H9 (cell line): Measurements from ENCODE around the gene ZNHIT6. TPM values are rescaled to one million over a fixed set of nuclear protein-coding genes. Genes with fewer than 3 reads are reported as not detected.

Experiments
- DNase-seq: peaks from one replicate; pipeline ENCODE4 v3.0.0-alpha.2; 2017
- H2AFZ ChIP-seq: one replicate; pipeline ENCODE4 v1.6.1; 2013; ENCODE audit warnings: mild to moderate bottlenecking, low read length, control low read depth, moderate library complexity
- H2AK5ac ChIP-seq: 2 replicates; pipeline ENCODE4 v1.6.1; 2013; ENCODE audit warnings: low read length, control low read depth, mixed read lengths; ENCODE audit not compliant: insufficient read length
- H2BK120ac ChIP-seq: one replicate; pipeline ENCODE4 v1.6.1; 2013; ENCODE audit warnings: low read depth, mild to moderate bottlenecking, low read length, control low read depth, inconsistent platforms; ENCODE audit not compliant: poor library complexity, severe bottlenecking
- H2BK12ac ChIP-seq: 2 replicates; pipeline ENCODE4 v1.6.1; 2013; ENCODE audit warnings: low read length, control low read depth, mixed read lengths, low read depth; ENCODE audit not compliant: insufficient read length
- H2BK15ac ChIP-seq: 2 replicates; pipeline ENCODE4 v1.6.1; 2013; ENCODE audit warnings: low read depth, low read length, control low read depth
- H2BK20ac ChIP-seq: one replicate; pipeline ENCODE4 v1.6.1; 2013; ENCODE audit warnings: low read depth, mild to moderate bottlenecking, low read length, control low read depth, inconsistent platforms; ENCODE audit not compliant: poor library complexity, severe bottlenecking
- H2BK5ac ChIP-seq: 2 replicates; pipeline ENCODE4 v1.6.1; 2013; ENCODE audit warnings: low read length, control low read depth, mixed read lengths; ENCODE audit not compliant: insufficient read length
- H3K14ac ChIP-seq: 2 replicates; pipeline ENCODE4 v1.6.1; 2013; ENCODE audit warnings: low read length, control low read depth; ENCODE audit not compliant: insufficient read depth
- H3K18ac ChIP-seq: 2 replicates; pipeline ENCODE4 v1.6.1; 2013; ENCODE audit warnings: low read depth, mild to moderate bottlenecking, mixed read lengths, low read length, control low read depth; ENCODE audit not compliant: insufficient read length
- H3K23ac ChIP-seq: 2 replicates; pipeline ENCODE4 v1.6.1; 2013; ENCODE audit warnings: low read length, control low read depth, mixed read lengths, low read depth; ENCODE audit not compliant: insufficient read length
- H3K23me2 ChIP-seq: 2 replicates; pipeline ENCODE4 v1.6.1; 2013; ENCODE audit warnings: low read depth, mild to moderate bottlenecking, mixed read lengths, low read length, control low read depth; ENCODE audit not compliant: insufficient read length, poor library complexity, severe bottlenecking
- H3K27ac ChIP-seq: 2 replicates; pipeline ENCODE4 v1.5.1; 2013; ENCODE audit warnings: low read length, control low read depth, mixed read lengths, low read depth; ENCODE audit not compliant: insufficient read length
- H3K27me3 ChIP-seq: 2 replicates; pipeline ENCODE4 v1.6.1; 2013; ENCODE audit warnings: low read length, control low read depth, inconsistent platforms; ENCODE audit not compliant: insufficient read depth
- H3K4ac ChIP-seq: 2 replicates; pipeline ENCODE4 v1.6.1; 2013; ENCODE audit warnings: low read depth, mild to moderate bottlenecking, control low read depth, inconsistent platforms, low read length, moderate library complexity
- H3K4me1 ChIP-seq: 2 replicates; pipeline ENCODE4 v1.6.1; 2013; ENCODE audit warnings: low read length, control low read depth, inconsistent platforms; ENCODE audit not compliant: insufficient read depth
- H3K4me2 ChIP-seq: 2 replicates; pipeline ENCODE4 v1.6.1; 2013; ENCODE audit warnings: low read length, control low read depth, mixed read lengths; ENCODE audit not compliant: insufficient read length, insufficient read depth
- H3K56ac ChIP-seq: 2 replicates; pipeline ENCODE4 v1.6.1; 2013; ENCODE audit warnings: low read depth, mild to moderate bottlenecking, mixed read lengths, low read length, control low read depth; ENCODE audit not compliant: insufficient read length
- H3K79me1 ChIP-seq: 2 replicates; pipeline ENCODE4 v1.6.1; 2013; ENCODE audit warnings: low read depth, mild to moderate bottlenecking, moderate library complexity, low read length, control low read depth, inconsistent platforms; ENCODE audit not compliant: insufficient read depth, poor library complexity, severe bottlenecking
- H3K79me2 ChIP-seq: 2 replicates; pipeline ENCODE4 v1.6.1; 2013; ENCODE audit warnings: low read length, control low read depth, inconsistent platforms; ENCODE audit not compliant: insufficient read depth
- H3K9ac ChIP-seq: 2 replicates; pipeline ENCODE4 v1.6.1; 2013; ENCODE audit warnings: low read length, control low read depth, mixed read lengths; ENCODE audit not compliant: insufficient read length; ENCODE audit errors: extremely low read depth
- H3K9me3 ChIP-seq: one replicate; pipeline ENCODE4 v1.6.1; 2013; ENCODE audit warnings: low read depth, low read length, inconsistent platforms; ENCODE audit not compliant: control insufficient read depth
- H3T11ph ChIP-seq: one replicate; pipeline ENCODE4 v1.6.1; 2013; ENCODE audit warnings: mild to moderate bottlenecking, low read length, control low read depth, inconsistent platforms
- H4K20me1 ChIP-seq: one replicate; pipeline ENCODE4 v1.6.1; 2013; ENCODE audit not compliant: control insufficient read depth, insufficient read length, insufficient read depth
- H4K5ac ChIP-seq: 2 replicates; pipeline ENCODE4 v1.6.1; 2013; ENCODE audit warnings: low read depth, mild to moderate bottlenecking, mixed read lengths, low read length, control low read depth; ENCODE audit not compliant: insufficient read length
- H4K8ac ChIP-seq: replicated peaks from 2 replicates; pipeline ENCODE4 v1.6.1; 2013; ENCODE audit warnings: low read length, control low read depth, mixed read lengths, low read depth; ENCODE audit not compliant: insufficient read length
- H4K91ac ChIP-seq: 2 replicates; pipeline ENCODE4 v1.6.1; 2013; ENCODE audit warnings: low read depth, mild to moderate bottlenecking, moderate library complexity, mixed read lengths, low read length, control low read depth; ENCODE audit not compliant: insufficient read length
- H3K27ac Mint-ChIP-seq, 3 experiments: 2 replicates in 2 of 3; 3 replicates in 1 of 3; pipeline ENCODE4 v1.8.0; 2020 to 2021; ENCODE audit warnings: mixed read lengths in 3 of 3, mild to moderate bottlenecking in 1 of 3, moderate library complexity in 1 of 3
- H3K27me3 Mint-ChIP-seq: 2 replicates; pipeline ENCODE4 v1.8.0; 2021; ENCODE audit warnings: low read depth, mild to moderate bottlenecking, moderate library complexity, mixed read lengths
- H3K36me3 Mint-ChIP-seq, 3 experiments: 2 replicates in 2 of 3; 3 replicates in 1 of 3; pipeline ENCODE4 v1.8.0; 2020 to 2021; ENCODE audit warnings: low read depth in 3 of 3, mixed read lengths in 3 of 3; ENCODE audit not compliant: insufficient read depth in 1 of 3
- H3K4me1 Mint-ChIP-seq, 2 experiments: 2 replicates each; pipeline ENCODE4 v1.8.0; 2020; ENCODE audit warnings: mixed read lengths in 2 of 2
- H3K4me3 Mint-ChIP-seq, 2 experiments: 2 replicates in 1 of 2; 3 replicates in 1 of 2; pipeline ENCODE4 v1.8.0; 2020 to 2021; ENCODE audit warnings: mild to moderate bottlenecking in 2 of 2, mixed read lengths in 2 of 2, moderate library complexity in 1 of 2
- H3K9me3 Mint-ChIP-seq, 2 experiments: 2 replicates in 1 of 2; 3 replicates in 1 of 2; pipeline ENCODE4 v1.8.0; 2020; ENCODE audit warnings: mild to moderate bottlenecking in 2 of 2, mixed read lengths in 2 of 2, moderate library complexity in 1 of 2
- WGBS: extraction: QIAGEN DNeasy Blood & Tissue Kit; methylation state at CpG from one replicate; pipeline ENCODE4 v1.1.7; 2013; ENCODE audit warnings: missing lambda C conversion rate, low lambda C conversion rate, mixed read lengths; ENCODE audit not compliant: insufficient read length; ENCODE audit errors: extremely low coverage; 5-methylcytosine and 5-hydroxymethylcytosine counted together
- total RNA-seq: library from RNA; stranded (reverse); gene quantifications from 2 replicates; pipeline ENCODE4 v1.2.1, GENCODE V29; 2021
- TF ChIP-seq, protein P1 (sequence below): fragments of 200-600 bp; sonication (generic); conservative IDR thresholded peaks from 3 replicates; pipeline ENCODE4 v1.8.0; 2021; ENCODE audit warnings: antibody characterized with exemption, mild to moderate bottlenecking

The ZNHIT6 gene
- total RNA-seq, 1 experiment from 2014 or later: 21.5 TPM

DNA sequence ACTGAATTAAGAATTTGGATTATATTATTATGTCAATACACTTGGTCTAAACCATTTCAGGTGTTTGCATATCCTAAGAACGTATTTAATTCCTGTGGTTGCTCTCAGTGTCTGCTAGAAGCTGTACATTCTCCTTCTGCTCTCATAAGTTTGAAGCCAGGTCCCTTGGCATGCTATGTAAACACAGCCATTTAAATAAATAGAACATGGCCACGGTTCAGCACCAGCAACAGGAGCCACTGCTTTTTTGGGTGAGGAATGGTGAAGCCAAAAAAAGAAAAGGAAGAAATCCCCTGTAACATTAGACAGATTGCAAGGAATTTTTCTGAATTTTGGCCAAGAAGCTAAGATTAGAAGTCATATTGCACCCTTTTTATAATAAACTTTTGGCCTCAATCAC, 108.6 kb downstream of the ZNHIT6 start:
- TF ChIP-seq, protein P1, sequence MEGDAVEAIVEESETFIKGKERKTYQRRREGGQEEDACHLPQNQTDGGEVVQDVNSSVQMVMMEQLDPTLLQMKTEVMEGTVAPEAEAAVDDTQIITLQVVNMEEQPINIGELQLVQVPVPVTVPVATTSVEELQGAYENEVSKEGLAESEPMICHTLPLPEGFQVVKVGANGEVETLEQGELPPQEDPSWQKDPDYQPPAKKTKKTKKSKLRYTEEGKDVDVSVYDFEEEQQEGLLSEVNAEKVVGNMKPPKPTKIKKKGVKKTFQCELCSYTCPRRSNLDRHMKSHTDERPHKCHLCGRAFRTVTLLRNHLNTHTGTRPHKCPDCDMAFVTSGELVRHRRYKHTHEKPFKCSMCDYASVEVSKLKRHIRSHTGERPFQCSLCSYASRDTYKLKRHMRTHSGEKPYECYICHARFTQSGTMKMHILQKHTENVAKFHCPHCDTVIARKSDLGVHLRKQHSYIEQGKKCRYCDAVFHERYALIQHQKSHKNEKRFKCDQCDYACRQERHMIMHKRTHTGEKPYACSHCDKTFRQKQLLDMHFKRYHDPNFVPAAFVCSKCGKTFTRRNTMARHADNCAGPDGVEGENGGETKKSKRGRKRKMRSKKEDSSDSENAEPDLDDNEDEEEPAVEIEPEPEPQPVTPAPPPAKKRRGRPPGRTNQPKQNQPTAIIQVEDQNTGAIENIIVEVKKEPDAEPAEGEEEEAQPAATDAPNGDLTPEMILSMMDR: no peak
- DNase-seq: no peak
- Histone ChIP-seq H3K4me1 (peaks cover 10% of the 10 kb centered on the region), H3K9me3 (no peaks in the 10 kb centered on the region), H3K18ac (no peak overlapping the region), H2BK120ac (no peak overlapping the region), H4K20me1 (no peaks in the 10 kb centered on the region), H2AK5ac (no peak overlapping the region), H3K14ac (no peak overlapping the region), H3K79me1 (no peaks in the 10 kb centered on the region), H3K4me2 (no peak overlapping the region), H2BK12ac (no peak overlapping the region), H3K23me2 (no peaks in the 10 kb centered on the region), H3K79me2 (no peaks in the 10 kb centered on the region), H4K5ac (no peak overlapping the region), H3K27ac (no peak overlapping the region), H2AFZ (no peak overlapping the region), H3K23ac (no peak overlapping the region), H3K56ac (no peak overlapping the region), H3K9ac (no peak overlapping the region), H3K27me3 (no peaks in the 10 kb centered on the region), H2BK5ac (no peak overlapping the region), H3T11ph (no peak overlapping the region), H4K91ac (no peak overlapping the region), H4K8ac (no peak overlapping the region), H3K4ac (no peak overlapping the region), H2BK15ac (no peak overlapping the region), H2BK20ac (no peak overlapping the region)
- H3K27ac Mint-ChIP-seq: no peak overlapping the region
- no CpG with 5 or more reads among the region's 2 CpGs for WGBS
- H3K9me3 Mint-ChIP-seq: peaks cover 2 to 3% of the 10 kb centered on the region in 2 experiments; a peak in 3 of 5 replicates
- H3K36me3 Mint-ChIP-seq: peaks cover 0 to 4% (median 2%) of the 10 kb centered on the region in 3 experiments; a peak in 3 of 7 replicates
- H3K4me1 Mint-ChIP-seq: peaks cover 33 to 41% of the 10 kb centered on the region in 2 experiments
- H3K27me3 Mint-ChIP-seq: peaks cover 16% of the 10 kb centered on the region
- no peak overlapping the region for H3K4me3 Mint-ChIP-seq

Other genes starting within 250 kb of the ZNHIT6 start
- 36.0 and 36.3 TPM in 2 replicates for gene DDAH1, start 243.3 kb downstream of the ZNHIT6 start, total RNA-seq
- gene CCN1, start 127.7 kb downstream of the ZNHIT6 start, total RNA-seq: 57.1 and 59.1 TPM in 2 replicates